ENCODE results near the gene ADGRE2. TPM values are rescaled to one million over a fixed set of nuclear protein-coding genes. Genes with fewer than 3 reads are reported as not detected.

Gene ADGRE2
- total RNA-seq, 1 experiment from 2014 or later = 1.2 TPM

DNA sequence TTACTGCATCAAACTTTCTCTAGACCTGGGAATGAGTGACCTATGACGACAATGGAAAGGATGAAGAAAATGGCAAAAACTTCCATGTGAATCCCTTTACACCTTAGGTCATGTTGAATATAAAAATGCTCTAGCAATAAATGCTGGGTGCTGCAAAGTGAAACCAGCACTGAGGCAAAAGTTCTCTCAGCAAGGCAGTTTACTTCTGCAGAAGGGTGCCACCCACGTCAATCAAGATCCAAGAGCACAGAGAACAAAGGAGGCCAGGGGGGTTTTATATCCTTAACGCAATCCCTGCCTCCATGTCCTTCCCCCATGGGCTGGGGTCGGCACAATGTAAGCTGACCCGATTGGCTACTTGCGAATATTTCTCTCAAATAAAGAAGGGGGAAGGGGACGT lies 49.8 kb downstream of the ADGRE2 start:
- H3K27me3 Mint-ChIP-seq (ENCODE audit: low read depth) = peaks cover 8% of the 10 kb centered on the region
- H3K9me3 Mint-ChIP-seq = peaks cover 80 to 89% of the 10 kb centered on the region in 2 experiments
- DNase-seq = no peak
- no peak overlapping the region for H2BK15ac ChIP-seq (ENCODE audit: low read depth, low read length)
- H3K23me2 ChIP-seq (ENCODE audit: insufficient read length, low read depth, low read length, poor library complexity, severe bottlenecking) = no peaks in the 10 kb centered on the region
- H3K27ac ChIP-seq (ENCODE audit: insufficient read length, low read depth, low read length) = no peak overlapping the region
- H2BK120ac ChIP-seq (ENCODE audit: low read depth, low read length, poor library complexity, severe bottlenecking) = no peak overlapping the region
- no peaks in the 10 kb centered on the region for H4K20me1 ChIP-seq (ENCODE audit: control insufficient read depth, insufficient read depth, insufficient read length)
- H4K5ac ChIP-seq (ENCODE audit: insufficient read length, low read depth, low read length) = no peak overlapping the region
- no peak overlapping the region for H3K56ac ChIP-seq (ENCODE audit: insufficient read length, low read depth, low read length)
- H3K4me1 Mint-ChIP-seq = no peaks in the 10 kb centered on the region
- H2AK5ac ChIP-seq (ENCODE audit: insufficient read length, low read length) = no peak overlapping the region
- no peak overlapping the region for H3K23ac ChIP-seq (ENCODE audit: insufficient read length, low read depth, low read length)
- no peak overlapping the region for H3K4me2 ChIP-seq (ENCODE audit: insufficient read depth, insufficient read length, low read length)
- H3K9ac ChIP-seq (ENCODE audit: extremely low read depth, insufficient read length, low read length) = no peak overlapping the region
- no peak overlapping the region for H4K8ac ChIP-seq (replicated peaks; ENCODE audit: insufficient read length, low read depth, low read length)
- H3K79me2 ChIP-seq (ENCODE audit: insufficient read depth, low read length) = no peaks in the 10 kb centered on the region
- H3K4me3 Mint-ChIP-seq = no peak overlapping the region
- no peaks in the 10 kb centered on the region for H3K27me3 ChIP-seq (ENCODE audit: insufficient read depth, low read length)
- no peak overlapping the region for H2BK12ac ChIP-seq (ENCODE audit: insufficient read length, low read depth, low read length)
- H3K18ac ChIP-seq (ENCODE audit: insufficient read length, low read depth, low read length) = no peak overlapping the region
- no CpG with 5 or more reads among the region's 7 CpGs for WGBS (ENCODE audit: extremely low coverage, insufficient read length, low lambda C conversion rate)
- H3T11ph ChIP-seq (ENCODE audit: low read length) = no peak overlapping the region
- H3K14ac ChIP-seq (ENCODE audit: insufficient read depth, low read length) = no peak overlapping the region
- no peak overlapping the region for H3K27ac Mint-ChIP-seq
- peaks cover 6 to 21% (median 12%) of the 10 kb centered on the region in 3 experiments; a peak in 6 of 7 replicates for H3K36me3 Mint-ChIP-seq (ENCODE audit: insufficient read depth in 1 of 3, low read depth in 3 of 3)
- no peak overlapping the region for H2BK20ac ChIP-seq (ENCODE audit: low read depth, low read length, poor library complexity, severe bottlenecking)
- peaks cover 3% of the 10 kb centered on the region for H3K9me3 ChIP-seq (ENCODE audit: control insufficient read depth, low read depth, low read length)
- H3K4me1 ChIP-seq (ENCODE audit: insufficient read depth, low read length) = no peaks in the 10 kb centered on the region
- H2BK5ac ChIP-seq (ENCODE audit: insufficient read length, low read length) = no peak overlapping the region
- H4K91ac ChIP-seq (ENCODE audit: insufficient read length, low read depth, low read length) = no peak overlapping the region
- H3K4ac ChIP-seq (ENCODE audit: low read depth, low read length) = no peak overlapping the region
- no peaks in the 10 kb centered on the region for H3K79me1 ChIP-seq (ENCODE audit: insufficient read depth, low read depth, low read length, poor library complexity, severe bottlenecking)
- TF ChIP-seq, protein P1, sequence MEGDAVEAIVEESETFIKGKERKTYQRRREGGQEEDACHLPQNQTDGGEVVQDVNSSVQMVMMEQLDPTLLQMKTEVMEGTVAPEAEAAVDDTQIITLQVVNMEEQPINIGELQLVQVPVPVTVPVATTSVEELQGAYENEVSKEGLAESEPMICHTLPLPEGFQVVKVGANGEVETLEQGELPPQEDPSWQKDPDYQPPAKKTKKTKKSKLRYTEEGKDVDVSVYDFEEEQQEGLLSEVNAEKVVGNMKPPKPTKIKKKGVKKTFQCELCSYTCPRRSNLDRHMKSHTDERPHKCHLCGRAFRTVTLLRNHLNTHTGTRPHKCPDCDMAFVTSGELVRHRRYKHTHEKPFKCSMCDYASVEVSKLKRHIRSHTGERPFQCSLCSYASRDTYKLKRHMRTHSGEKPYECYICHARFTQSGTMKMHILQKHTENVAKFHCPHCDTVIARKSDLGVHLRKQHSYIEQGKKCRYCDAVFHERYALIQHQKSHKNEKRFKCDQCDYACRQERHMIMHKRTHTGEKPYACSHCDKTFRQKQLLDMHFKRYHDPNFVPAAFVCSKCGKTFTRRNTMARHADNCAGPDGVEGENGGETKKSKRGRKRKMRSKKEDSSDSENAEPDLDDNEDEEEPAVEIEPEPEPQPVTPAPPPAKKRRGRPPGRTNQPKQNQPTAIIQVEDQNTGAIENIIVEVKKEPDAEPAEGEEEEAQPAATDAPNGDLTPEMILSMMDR (conservative IDR thresholded peaks at IDR 0.05) = no peak
- no peak overlapping the region for H2AFZ ChIP-seq (ENCODE audit: low read length)
